Measurements from ENCODE around the gene PHACTR4.
"Not testable (repeated sequence)": the region's sequence is repeated elsewhere in the genome, so short reads cannot be mapped to it uniquely, and the experiment has no call there.

PHACTR4 gene

DNA sequence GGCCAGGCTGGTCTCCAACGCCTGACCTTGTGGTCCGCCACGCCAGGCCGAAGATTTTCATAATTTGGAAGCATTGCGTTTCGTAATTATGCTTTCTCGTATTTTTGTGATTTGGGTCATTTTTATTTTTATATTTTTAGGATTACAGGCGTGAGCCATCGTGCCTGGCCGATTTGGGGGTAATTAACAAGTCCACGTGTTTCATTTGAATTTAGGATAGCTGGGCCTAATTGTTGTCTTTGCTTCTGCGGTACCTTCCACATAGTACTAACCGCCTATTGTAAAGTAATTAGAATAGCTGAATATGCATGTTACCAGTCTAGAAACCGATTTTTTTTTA is 137.3 kb downstream of the PHACTR4 start:
- DNase-seq, result no peak

DNA sequence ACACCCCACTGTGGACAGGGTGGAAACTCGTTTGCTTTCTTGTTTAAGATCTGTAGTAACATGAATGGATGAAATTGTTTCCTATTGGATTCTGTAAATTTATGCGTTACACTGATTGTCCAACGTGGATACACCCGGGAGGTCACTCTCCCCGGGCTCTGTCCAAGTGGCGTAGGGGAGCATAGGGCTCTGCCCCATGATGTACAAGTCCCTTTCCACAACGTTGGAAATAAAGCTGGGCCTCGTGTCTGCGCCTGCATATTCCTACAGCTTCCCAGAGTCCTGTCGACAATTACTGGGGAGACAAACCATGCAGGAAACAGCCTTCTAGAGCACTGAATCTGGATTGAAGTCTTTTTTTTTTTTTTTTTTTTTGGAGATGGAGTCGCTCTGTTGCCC is 137.7 kb downstream of the PHACTR4 start:
- DNase-seq, result no peak

DNA sequence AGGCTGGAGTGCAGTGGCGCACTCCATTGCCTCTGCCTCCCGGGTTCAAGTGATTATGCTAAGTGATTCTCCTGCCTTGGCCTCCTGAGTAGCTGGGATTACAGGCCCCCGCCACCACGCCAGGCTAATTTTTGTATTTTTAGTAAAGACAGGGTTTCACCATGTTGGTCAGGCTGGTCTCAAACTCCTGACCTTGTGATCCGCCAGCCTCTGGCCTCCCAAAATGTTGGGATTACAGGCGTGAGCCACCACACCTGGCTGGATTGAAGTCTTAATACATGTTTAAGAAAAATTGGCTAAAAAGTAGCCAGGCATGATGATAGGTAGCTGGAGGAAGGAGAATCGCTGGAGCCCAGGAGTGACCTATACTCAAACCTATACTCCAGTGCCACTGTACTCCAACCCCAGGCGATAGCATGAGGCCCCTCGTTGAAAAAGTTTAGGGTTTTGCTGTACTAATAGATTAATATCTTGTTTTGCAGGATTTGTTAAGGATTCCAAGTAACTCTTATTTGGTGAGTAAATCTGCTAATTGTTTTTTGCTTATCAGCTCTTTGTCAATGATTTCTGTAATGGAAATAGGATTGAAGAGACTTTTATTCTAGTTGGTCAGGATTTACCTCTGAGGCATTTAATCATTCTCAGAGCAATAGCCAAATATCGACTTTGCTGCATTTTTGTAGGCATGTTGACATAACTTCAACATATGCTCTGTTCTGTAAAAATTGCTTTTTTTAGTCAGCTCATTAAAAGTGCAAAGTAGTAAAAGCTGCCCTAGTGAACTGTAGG is 138.3 kb downstream of the PHACTR4 start:
- DNase-seq, result no peak

DNA sequence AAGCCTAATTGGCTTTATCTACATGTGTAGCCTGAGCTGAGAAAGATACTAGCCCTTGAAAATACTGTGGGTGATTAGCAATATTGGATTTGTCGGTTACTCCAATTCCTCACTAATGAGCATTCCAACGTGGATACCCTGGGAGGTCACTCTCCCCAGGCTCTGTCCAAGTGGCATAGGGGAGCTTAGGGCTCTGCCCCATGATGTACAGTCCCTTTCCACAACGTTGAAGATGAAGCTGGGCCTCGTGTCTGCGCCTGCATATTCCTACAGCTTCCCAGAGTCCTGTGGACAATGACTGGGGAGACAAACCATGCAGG is 138.9 kb downstream of the PHACTR4 start:
- DNase-seq, result no peak

DNA sequence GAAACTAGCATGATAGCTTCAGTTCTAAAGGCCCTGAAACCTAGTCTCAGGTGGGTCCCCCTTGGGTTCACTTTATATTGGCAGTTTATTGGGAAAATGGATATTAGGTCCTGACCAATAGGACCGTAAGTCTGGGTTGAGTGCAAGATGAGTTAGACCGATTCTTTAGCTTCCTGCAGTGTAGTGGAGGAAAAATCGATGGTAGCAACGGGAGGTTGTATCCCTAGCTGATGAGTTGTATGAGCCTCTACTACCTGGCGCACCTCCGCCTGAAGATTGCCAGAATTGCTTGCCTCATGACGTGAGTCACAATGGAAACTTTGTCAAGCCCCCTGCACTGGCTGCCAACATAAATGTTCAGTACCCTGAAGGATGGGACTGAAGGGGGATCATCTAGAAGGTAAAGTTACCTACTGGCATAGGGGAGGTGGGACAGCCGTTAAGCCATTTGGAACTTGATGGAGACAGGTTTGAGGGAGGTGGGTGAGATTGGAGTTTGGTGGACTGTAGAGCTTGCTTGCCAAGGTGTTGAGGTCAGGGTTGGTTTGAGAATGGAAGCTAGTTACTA is 140.2 kb downstream of the PHACTR4 start:
- no peak for DNase-seq

DNA sequence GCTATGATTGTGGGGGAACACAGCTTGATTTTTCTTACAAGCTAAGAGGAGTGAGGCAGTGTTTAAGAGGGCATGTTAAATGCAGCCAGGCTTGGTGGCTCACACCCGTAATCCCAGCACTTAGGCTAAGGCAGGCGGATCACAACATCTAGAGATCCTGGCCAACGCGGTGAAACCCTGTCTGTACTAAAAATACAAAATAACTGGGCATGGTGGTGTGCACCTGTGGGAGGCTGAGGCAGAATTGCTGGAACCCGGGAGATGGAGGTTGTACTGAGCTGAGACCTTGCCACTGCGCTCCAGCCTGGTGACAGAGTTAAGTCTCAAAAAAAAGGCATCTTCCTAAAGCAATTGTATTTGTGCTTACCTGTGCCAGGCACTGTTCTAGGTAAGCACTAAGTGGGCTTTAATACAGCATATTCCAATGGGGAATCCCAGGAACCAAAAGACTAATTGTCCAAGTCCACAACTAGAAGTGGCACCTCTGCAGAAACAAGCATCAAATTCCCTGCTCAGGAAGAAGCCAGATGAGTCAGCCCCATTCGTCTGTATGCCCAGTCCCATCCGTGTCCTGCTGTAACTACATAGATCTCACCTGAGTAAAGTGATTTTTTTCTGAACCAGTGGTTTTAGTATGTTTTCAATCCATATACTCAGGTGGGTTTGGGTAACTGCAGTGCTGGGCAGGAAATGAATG is 140.9 kb downstream of the PHACTR4 start:
- no peak for DNase-seq

DNA sequence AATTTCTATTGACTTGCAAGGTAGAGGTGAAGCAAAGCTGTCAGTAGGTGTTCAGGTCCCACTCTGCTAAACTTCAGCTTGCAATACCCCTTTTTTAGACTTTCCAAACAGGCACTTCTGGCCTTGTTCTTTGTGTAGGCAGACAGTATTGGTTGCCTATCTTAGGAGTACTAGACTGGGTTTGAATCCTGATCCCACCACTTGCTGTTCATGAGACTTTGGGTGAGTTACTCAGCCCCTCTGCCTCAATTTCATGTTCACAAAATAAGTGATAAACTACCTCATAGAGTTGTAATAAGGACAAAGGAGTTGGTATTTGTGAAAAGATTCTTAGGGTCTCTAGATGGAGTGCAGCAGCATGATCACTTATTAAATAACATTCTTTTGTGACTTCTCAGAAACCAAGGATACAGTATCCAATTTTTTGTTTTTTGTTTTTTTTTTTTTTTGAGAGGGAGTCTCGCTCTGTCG is 141.5 kb downstream of the PHACTR4 start:
- no peak for DNase-seq

DNA sequence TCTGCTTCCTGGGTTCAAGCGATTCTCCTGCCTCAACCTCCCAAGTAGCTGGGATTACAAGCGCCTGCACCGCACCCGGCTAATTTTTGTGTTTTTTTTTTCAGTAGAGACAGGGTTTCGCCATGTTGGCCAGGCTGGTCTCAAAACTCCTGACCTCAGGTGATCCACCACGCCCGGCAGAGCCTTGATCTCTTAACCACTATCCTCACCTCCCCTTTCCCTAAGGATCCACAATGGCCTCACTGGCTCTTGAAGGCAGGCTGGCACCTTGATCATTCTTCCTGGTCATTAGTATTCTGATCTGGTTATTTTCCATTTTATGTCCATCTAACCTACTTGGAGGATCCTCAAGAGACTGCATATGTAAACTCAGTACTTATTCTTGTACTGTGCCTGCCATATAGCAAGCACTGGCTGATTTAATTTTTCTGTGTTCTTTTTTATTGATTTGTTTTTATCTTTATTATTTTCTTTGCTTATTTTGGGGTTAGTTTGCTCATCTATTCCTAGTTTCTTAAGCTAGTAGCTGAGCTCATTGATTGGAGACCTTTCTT is 142.6 kb downstream of the PHACTR4 start:
- DNase-seq, result no peak

DNA sequence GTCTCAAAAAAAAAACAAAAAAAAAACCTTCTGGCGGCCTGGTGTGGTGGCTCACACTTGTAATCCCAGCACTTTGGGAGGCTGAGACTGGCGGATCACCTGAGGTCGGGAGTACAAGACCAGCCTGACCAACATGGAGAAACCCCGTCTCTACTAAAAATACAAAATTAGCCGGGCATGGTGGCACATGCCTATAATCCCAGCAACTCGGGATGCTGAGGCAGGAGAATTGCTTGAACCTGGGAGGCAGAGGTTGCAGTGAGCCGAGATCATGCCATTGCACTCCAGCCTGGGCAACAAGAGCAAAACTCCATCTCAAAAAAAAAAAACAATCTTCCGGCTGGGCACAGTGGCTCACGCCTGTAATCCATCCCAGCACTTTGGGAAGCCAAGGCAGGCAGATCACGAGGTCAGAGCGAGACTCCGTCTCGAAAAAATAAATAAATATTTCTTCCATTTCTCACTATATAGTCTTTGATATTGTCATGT is 144.9 kb downstream of the PHACTR4 start:
- not testable (repeated sequence) for DNase-seq

DNA sequence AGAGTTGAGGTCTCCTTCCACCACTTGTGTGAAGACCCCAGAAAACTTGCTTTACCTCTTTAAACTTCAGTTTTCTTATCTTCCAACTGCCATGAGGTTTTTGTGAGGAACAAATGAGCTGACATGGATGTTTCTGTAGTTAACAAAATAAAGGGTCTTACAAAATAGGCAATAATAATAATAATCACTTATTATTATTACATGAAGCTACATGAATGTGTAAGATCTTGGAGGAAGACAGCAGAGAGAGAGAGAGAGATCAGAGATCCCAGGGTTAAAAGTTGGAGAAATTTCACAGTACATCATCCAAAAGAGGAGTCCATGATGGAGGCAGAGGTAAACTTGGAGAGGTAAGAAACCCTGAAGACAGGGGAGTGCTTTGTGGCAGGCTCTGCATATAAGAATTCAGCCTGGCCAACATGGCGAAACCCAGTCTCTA is 147.0 kb downstream of the PHACTR4 start:
- no peak for DNase-seq

DNA sequence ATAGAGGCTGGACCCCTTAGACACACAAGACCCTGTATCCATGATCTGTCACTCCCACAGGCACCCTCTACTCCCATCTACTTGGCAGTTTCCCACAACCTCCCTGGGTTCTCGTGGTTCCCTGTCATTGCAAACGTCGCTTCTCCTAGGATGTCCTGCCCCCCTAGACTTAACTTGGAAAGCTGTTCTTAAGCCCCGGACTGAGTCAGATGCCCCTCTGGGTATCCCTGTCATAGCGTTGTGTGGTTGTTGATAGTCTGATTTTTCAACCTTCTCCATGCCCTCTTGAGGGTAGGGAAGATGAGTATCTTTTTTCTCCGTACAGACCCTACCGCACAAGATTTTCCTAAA is 148.1 kb downstream of the PHACTR4 start:
- DNase-seq, result no peak

DNA sequence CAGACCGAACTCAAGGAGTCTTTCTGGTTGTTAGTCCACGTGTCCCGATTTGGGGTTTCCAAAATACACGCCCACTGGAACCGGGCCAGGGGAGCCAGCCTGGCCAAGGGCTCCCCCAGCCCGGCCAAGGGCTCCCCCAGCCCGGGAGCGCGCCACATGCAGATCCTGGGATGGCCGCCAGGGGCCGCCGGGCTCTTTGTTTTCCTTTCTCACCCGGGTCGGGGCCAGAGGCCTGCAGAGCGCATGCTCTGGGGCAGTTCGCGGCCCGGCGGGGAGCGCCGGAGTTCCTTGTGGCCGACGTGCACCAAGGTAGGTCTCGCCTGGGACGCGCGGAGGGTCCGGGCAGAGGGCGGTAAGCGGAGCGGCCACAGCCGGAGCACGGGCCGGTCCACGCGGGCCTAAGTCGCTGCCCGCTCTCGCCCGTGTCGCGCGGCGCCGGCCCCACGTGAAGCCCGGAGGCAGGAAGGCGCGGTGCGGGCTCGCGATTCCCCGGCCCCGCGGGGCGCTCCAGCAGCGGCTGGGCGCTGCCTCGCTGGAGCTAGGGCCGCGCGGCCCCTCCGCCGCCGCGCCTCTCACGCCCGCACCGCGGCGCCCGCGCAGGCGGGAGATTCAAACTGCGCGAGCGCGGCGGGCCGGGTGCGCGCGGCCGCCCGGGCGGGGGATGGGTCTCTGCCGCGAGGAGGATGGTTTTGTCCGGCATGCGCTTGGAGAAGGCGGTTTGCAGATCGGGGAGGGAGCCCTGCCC is 148.6 kb downstream of the PHACTR4 start:
- peak; percentile 85 for DNase-seq

DNA sequence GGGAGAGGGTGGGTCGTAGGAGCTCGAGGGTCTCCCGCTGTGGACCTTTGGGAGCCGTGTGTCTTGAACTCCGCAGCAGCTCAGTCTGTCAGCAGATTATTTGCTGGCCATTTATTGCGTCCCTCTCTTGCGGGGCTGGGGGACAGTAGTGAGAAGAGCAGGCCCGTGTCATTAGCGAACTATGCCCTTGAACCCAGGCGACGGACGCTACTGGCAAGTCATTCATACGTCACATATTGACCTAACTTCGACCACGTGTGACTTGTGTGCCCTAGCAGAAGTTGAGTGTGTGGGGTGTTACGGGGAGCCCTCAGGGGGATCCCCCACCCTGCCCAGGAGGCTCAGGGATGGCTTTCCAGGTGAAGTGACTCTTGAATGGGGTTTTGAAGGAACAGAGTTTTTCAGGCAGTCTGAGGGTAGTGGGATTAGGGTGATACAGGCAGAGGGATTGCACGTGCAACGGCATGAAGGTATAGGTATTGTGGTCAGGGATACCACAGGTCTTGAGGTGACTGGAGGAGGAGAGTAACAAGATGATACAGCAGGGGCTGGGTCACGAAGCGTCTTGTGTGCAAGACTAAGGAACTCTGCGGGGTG is 149.3 kb downstream of the PHACTR4 start:
- no peak for DNase-seq

DNA sequence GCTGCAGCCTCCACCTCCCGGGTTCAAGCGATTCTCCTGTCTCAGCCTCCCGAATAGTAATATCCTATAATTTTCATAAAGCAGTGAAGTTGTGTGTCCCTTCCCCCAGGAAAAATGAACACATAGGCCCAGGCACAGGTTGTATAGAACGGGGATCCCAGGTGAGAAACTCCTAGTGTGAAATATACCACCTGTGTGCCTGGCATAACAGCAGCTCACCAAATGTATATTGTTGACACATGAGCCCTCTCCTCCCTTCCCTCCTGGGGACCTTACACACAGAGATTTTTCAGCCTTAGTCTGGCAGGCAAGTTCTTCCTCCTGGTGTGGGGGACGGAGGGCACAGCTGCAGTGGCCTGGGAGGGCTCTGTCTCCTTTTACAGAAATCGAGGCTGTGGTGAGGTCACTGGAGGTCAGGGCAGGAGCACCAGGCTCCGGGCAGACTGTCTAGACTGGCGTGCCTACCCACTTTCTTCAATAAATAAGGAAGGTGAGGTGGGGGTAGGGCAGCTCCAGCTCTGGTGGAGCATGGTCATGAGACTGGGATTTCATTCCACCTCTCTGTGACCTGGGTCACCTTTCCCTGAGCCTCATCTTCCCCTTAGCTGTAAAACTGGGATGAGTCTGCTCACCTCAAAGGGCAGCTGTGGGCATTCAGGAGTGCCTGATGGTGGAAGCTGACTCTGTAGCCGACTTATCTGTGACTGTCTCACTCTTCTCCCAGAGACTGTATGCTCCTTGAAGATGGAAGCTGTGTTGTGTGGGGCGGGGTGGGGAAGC is 150.6 kb downstream of the PHACTR4 start:
- no peak for DNase-seq

DNA sequence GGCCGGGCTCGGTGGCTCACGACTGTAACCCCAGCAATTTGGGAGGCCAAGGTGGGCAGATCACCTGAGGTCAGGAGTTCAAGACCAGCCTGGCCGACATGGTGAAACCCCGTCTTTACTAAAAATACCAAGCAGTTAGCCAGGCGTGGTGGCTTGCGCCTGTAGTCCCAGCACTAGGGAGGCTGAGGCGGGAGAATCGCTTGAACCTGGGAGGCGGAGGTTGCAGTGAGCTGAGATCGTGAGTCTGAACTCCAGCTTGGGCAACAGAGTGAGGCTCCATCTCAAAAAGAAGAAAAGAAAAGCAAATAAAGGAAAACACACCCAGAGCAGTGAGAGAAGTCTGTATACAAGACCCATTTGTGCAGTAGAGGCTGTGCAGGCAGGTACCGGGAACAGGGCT is 151.3 kb downstream of the PHACTR4 start:
- not testable (repeated sequence) for DNase-seq

DNA sequence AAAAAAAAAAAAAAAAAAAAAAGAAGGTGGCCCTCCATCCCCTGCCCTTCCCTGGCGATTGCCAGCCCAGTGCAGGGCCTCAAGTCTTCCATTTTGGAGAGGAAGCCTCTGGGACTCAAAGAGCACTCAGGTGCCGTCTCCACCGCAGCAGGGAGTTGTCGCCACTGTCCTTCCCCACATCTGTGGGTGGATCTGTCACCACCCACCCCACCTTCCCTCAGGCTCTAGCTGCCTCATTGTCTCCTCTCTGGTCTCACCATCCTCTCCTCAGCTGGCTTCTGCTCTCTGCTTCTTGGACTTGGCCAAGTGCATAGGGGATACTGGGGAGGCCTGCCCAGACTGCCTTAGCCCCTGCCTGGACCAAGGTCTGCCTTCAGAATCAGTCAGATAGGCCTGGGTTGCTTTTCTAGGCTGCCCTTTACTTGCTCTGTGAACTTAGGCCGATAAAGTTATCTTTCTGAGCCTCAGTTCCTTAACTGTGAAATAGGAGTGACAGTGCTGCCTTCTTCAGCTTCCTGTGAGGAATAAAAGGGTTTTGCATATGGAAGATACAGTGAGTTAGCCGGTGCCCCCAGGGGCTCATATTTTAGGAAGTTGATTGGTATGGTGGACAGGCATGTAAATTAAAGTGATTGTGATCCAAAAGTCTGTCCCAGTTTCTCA is 152.1 kb downstream of the PHACTR4 start:
- no peak for DNase-seq

DNA sequence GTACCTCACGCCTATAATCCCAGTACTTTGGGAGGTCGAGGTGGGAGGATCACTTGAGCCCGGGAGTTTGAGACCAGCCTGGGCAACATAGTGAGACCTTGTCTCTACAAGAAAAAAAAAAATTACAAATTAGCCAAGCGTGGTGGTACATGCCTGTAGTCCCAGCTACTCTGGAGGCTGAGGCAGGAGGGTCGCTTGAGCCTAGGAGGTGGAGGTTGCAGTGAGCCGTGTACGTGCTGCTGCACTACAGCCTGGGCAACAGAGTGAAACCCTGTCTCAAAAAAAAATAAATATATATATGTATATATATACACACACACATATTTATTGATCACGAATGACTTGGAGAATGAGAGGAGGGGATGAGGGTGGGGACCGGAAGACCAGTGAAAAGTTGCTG is 153.0 kb downstream of the PHACTR4 start:
- not testable (repeated sequence) for DNase-seq

DNA sequence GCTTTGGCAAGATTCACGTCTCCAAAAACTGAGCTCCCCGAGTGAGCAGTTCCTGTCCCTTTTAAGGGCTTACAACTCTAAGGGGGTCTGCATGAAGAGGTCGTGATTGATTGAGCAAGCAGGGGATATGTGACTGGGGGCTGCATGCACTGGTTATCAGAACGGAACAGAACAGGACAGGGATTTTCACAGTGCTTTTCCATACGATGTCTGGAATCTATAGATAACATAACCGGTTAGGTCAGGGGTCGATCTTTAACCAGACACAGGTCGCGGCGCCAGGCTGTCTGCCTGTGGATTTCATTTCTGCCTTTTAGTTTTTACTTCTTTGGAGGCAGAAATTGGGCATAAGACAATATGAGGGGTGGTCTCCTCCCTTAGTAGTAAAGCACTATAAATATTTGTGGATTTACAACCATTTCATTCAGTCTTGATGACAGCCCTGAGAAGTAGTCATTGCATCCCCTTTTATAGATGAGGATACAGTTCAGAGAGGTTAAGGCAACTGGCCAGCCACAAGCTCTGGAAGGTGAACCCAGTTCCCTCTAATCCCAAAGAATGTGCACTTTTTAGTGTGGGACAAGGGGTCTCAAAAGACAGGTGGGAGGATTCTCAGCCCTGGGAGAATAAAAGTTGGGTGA is 155.6 kb downstream of the PHACTR4 start:
- not testable (repeated sequence) for DNase-seq

DNA sequence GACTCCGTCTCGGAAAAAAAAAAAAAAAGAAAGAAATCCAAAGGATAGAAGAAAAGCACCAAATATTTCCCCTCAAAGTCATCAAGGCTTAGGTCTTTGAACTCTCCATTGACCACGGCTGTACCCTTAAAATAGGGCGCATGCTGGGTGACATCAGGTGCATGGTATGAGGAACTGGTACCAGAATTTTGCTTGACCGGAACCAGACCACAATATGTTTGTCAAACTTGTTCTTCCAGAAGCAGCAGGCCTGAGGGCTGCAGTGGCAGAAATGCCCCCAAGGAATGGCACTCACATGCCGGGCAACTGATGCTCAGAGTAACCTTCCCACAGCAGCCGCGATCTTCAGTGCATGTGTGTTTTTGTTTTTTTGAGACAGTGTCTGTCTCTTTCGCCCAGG is 157.3 kb downstream of the PHACTR4 start:
- no peak for DNase-seq

DNA sequence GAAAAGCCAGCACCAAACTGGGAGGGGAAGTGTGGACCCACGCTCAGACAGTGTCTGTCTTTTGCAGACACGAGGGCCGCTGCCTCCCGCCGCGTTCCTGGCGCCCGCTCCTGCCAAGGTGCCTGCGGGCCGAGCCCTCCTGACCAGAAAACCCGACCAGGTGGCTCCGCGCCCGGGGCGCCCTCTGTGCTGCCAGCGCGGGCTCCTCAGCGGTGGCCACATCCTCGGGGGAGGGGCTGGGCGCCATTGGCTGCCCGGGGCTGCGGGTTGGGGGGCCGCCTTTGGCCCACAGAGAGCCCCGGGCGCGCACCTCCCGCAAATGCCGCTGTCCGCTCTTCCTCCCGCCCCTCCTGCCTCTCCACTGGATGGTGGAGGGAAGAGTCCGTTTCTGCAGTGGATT is 160.9 kb downstream of the PHACTR4 start:
- DNase-seq, result no peak

DNA sequence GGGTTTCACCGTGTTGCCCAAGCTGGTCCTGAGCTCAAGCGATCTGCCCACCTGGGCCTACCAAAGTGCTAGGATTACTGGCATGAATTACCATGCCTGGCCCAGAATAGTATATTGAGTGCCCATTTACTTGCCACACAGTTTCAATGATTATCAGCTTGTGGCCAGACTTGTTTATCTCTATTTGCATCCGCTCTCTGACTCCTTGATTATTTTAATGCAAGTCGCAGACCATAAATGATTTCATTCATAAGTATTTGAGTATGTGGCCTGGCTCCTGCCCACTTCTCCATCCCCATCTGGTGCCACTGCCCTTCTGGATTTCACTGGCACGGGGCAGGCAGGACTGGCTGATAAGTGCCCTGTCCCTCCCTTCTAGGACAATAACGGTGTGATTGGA is 165.1 kb downstream of the PHACTR4 start:
- no peak for DNase-seq

Measured in activated T-cell treated with anti-CD3 and anti-CD28 coated beads for 4 hours (primary cell).